Esophagus muscularis mucosa (tissue), 4 donors: Measurements from ENCODE around the gene COL27A1. TPM values are rescaled to one million over a fixed set of nuclear protein-coding genes. Genes with fewer than 3 reads are reported as not detected.

Source experiments
- DNase-seq: peaks from one replicate; pipeline ENCODE4 v3.0.0-alpha.2; 2017; ENCODE audit errors: extremely low spot score
- H3K27ac ChIP-seq, 4 donors: fragments of 200-600 bp; sonication (generic); replicated peaks in 1 of 4; 1 replicate in 3 of 4; 2 replicates in 1 of 4; pipeline ENCODE4 v1.5.1; 2016 to 2019; ENCODE audit warnings: mild to moderate bottlenecking in 1 of 4
- H3K27me3 ChIP-seq, 4 donors: fragments of 200-600 bp; sonication (generic); one replicate each; pipeline versions ENCODE4 v1.5.1 to v1.6.0; 2016 to 2019
- H3K36me3 ChIP-seq, 4 donors: fragments of 200-600 bp; sonication (generic); one replicate each; pipeline ENCODE4 v1.5.1; 2016 to 2019
- H3K4me1 ChIP-seq, 4 donors: fragments of 200-600 bp; sonication (generic); one replicate each; pipeline ENCODE4 v1.5.1; 2016 to 2019
- H3K4me3 ChIP-seq, 4 donors: fragments of 200-600 bp; sonication (generic); 1 replicate in 2 of 4; 2 replicates in 2 of 4; pipeline ENCODE4 v1.5.1; 2016 to 2019; ENCODE audit warnings: mild to moderate bottlenecking in 4 of 4, moderate library complexity in 1 of 4
- H3K9me3 ChIP-seq, 4 donors: fragments of 200-600 bp; sonication (generic); 1 replicate in 3 of 4; 2 replicates in 1 of 4; pipeline ENCODE4 v1.5.1; 2016 to 2019
- CTCF ChIP-seq, 3 experiments: fragments of 200-600 bp in 2 of 3; fragments of 450-650 bp in 1 of 3; sonication (generic) in 2 of 3; IDR thresholded peaks; one replicate each; pipeline ENCODE4 v1.5.1; 2017 to 2019; ENCODE audit warnings: antibody characterized with exemption in 3 of 3, mild to moderate bottlenecking in 2 of 3, moderate library complexity in 1 of 3
- EP300 ChIP-seq: sonication (generic); formaldehyde crosslinking; IDR thresholded peaks from one replicate; pipeline ENCODE4 v1.6.1; 2017; ENCODE audit warnings: antibody characterized with exemption
- POLR2A ChIP-seq: fragments of 450-650 bp; IDR thresholded peaks from one replicate; pipeline ENCODE4 v1.6.1; 2017; ENCODE audit warnings: antibody characterized with exemption, moderate library complexity, mild to moderate bottlenecking, low read depth
- POLR2AphosphoS5 ChIP-seq, 2 donors: sonication (generic); formaldehyde crosslinking; IDR thresholded peaks; one replicate each; pipeline ENCODE4 v1.6.1; 2017; ENCODE audit warnings: antibody characterized with exemption in 2 of 2
- WGBS: methylation state at CpG from one replicate; pipeline ENCODE4 v1.1.5; 2018; 5-methylcytosine and 5-hydroxymethylcytosine counted together
- intact Hi-C: fragments of 100-400 bp; cut with DNase I; formaldehyde crosslinking; loops from one replicate; pipeline ENCODE4 v1.15.1; 2023
- total RNA-seq, 4 donors: library from RNA; depleted of rRNA; stranded (reverse); fragments of >200 nt; gene quantifications; one replicate each; pipeline versions ENCODE4 v1.1.0 to v1.2.1, GENCODE V29; 2016

COL27A1 gene
- total RNA-seq, 4 donors from 2014 or later: 1.8 to 3.3 (median 2.7) TPM

DNA sequence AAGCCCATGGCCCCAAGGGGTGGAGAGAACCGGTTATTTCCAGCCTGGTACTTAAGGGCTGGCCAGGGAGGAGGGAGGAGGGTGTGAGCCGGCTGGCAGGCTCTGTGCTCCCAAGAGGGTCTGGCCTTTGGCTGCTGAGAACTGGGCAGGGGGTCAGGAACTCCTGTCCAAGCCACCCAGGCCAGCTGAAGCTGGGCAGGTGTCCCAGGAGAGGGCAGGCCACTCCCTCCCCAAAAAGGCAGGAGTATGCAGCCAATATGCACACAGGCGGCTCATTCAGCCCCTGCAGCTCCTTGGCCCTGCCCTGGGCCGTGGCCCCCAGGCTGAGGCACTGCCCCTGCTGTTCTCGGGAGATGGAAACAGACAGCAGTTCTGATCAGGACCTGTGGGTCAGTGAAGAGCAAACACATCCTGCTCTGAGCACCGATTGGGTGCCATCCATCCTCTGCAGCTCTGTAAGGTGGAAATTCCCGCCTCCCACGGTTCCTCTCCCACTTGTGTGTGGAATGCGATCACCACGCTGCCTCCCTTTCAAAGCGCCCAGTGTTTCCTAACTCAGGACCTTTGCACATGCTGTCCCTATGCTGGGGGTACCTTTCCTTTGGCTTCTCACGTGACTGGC lies 39.1 kb upstream of the COL27A1 start:
- no peak for DNase-seq
- no peaks in the 10 kb centered on the region for H3K9me3 ChIP-seq
- no peak for TF ChIP-seq CTCF (IDR thresholded peaks at IDR 0.05)
- no peaks in the 10 kb centered on the region for H3K36me3 ChIP-seq
- peaks cover 0 to 59% (median 0%) of the 10 kb centered on the region in 4 donors for H3K27me3 ChIP-seq
- H3K27ac ChIP-seq: no peak overlapping the region
- H3K4me3 ChIP-seq: no peak overlapping the region
- 77% methylated on average over 12 of the region's 12 CpGs for WGBS
- H3K4me1 ChIP-seq: peaks cover 6 to 17% (median 13%) of the 10 kb centered on the region in 4 donors
- intact Hi-C loops: no loop called here

GRCh38 chr9:114117614-114117995 lies 37.7 kb upstream of the COL27A1 start:
- WGBS: 92% methylated on average over 7 of the region's 7 CpGs
- Histone ChIP-seq H3K27ac (no peak overlapping the region), H3K27me3 (peaks cover 0 to 52% (median 0%) of the 10 kb centered on the region in 4 donors), H3K9me3 (no peaks in the 10 kb centered on the region), H3K4me3 (no peak overlapping the region), H3K36me3 (no peaks in the 10 kb centered on the region), H3K4me1 (peaks cover 6 to 15% (median 13%) of the 10 kb centered on the region in 4 donors)
- intact Hi-C loops: no loop called here
- DNase-seq: no peak
- TF ChIP-seq POLR2A (no peak), CTCF (IDR thresholded peaks at IDR 0.05) (no peak), EP300 (no peak), POLR2AphosphoS5 (IDR thresholded peaks at IDR 0.05) (no peak)

DNA sequence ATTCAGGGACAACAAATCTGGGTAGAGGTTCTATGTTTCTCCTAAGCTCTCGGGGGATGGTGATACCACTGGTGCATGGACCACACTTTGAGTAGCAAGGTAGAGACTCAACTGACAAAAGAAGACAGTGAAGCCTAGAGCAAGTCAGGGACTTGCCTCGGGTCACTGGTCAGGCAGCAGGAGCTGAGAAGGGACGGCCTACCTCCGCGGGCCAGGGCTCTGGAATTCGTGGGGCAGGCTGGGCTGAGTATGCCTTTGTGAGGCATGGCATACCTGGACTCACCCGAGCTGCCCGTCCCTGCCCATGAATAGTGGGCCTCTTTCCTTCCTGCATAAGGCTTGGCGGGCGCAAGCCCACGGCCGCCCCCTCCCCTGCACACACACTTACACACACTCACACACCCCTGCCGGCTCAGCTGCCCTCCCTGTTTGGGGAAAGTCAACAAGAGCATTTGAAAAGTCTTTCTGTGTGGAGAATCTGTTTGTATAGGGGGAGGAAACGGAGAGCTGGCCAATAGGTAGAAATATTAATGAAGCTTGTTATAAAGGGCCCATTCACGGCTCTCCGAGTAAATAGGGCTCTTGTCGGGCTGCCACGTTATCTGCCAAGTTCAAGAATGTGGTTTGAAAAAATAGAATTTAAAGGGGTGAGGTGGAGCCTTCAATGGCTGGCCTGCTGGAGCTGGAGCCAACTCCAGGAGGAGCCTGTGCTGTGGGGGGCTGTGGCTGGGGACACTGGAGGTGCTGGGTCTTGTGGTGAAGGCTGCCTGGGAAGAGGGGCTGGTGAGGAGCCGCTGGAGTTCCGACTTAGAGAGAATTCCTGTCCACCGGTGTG lies 37.1 kb upstream of the COL27A1 start:
- Histone ChIP-seq H3K36me3 (no peaks in the 10 kb centered on the region), H3K27ac (no peak overlapping the region), H3K4me1 (peaks cover 4 to 10% (median 8%) of the 10 kb centered on the region in 4 donors), H3K27me3 (peaks cover 0 to 48% (median 0%) of the 10 kb centered on the region in 4 donors), H3K4me3 (no peak overlapping the region), H3K9me3 (no peaks in the 10 kb centered on the region)
- WGBS: 71% methylated on average over 21 of the region's 21 CpGs
- TF ChIP-seq POLR2AphosphoS5 (IDR thresholded peaks at IDR 0.05) (no peak), EP300 (no peak), CTCF (IDR thresholded peaks at IDR 0.05) (no peak), POLR2A (no peak)
- DNase-seq: no peak
- intact Hi-C loops: no loop called here

DNA sequence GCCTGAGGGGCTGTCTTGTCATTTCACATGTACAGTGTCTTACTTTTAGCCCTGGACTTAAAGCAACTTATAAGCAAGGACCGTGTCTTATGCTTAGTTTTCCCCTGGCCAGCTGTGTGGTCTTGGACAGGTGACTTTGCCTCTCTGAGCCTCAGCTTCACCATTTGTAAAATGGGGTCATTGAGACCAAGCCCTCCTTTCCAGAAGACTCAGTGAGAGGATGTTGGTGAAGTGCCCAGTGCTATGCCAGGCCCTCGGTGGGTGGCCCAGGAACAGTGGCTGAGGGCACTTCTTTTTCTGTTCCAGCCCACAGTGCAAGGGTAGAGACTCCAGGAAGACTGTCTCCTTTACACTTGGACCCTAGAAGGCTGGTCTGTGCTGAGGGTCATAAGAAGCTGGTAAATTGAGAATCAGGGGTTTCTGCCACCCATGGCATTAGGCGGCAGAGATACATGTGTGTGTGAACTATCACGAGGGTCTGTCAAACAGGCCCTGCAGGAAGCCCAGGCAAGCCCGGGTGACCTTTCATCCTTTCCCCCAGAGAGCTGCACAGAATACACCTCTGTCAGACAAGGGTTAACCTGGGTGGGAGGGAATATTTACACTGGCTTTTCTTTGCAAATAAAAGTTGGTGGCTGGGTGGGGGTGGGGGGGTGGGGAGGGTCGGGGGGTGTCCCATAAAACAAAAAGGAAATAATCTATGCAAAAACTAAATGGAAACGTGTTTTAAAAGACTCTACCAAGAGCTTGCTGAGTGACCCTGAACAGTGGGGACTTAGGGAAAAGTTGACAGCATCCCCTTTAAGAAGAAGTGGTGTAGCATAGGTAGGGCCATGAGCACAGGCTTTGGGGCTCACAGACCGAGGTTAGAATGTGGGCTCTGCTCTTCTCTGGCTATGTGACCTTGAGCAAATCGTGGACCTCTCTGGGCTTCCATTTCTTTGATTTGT lies 35.8 kb upstream of the COL27A1 start:
- 72% methylated on average over 6 of the region's 9 CpGs for WGBS
- TF ChIP-seq POLR2AphosphoS5 (IDR thresholded peaks at IDR 0.05) (no peak), CTCF (IDR thresholded peaks at IDR 0.05) (no peak), POLR2A (no peak), EP300 (no peak)
- H3K27me3 ChIP-seq: peaks cover 0 to 37% (median 0%) of the 10 kb centered on the region in 4 donors
- intact Hi-C loops: no loop called here
- H3K4me3 ChIP-seq: no peak overlapping the region
- no peaks in the 10 kb centered on the region for H3K36me3 ChIP-seq
- no peak for DNase-seq
- no peaks in the 10 kb centered on the region for H3K9me3 ChIP-seq
- H3K4me1 ChIP-seq: peaks cover 0 to 8% (median 3%) of the 10 kb centered on the region in 4 donors
- H3K27ac ChIP-seq: no peak overlapping the region
